ENCODE measurements around the gene SORBS1.

SORBS1 gene

DNA sequence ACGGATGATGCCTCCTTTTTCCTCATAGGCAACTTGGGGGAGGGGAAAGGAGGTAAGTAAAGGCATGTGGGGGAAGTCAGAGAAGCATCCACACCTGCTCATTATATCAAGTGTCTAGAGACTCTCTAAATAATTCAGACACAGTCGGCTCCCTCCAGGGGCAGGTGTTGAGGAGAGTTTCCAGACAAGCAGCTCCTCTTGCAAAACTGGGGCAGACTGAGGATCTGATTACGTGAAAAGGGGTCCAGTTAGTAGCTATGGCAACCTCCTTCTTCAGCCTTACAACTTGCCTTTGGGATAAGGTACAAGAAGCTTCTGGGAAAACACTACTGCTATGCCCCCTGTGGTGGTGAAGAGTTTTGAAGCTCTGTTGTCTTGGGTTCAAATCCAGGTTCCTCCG lies 39.0 kb upstream of the SORBS1 start:
- no peak for TF ChIP-seq ZFX (IDR thresholded peaks at IDR 0.05)
- TF ChIP-seq, protein P1, sequence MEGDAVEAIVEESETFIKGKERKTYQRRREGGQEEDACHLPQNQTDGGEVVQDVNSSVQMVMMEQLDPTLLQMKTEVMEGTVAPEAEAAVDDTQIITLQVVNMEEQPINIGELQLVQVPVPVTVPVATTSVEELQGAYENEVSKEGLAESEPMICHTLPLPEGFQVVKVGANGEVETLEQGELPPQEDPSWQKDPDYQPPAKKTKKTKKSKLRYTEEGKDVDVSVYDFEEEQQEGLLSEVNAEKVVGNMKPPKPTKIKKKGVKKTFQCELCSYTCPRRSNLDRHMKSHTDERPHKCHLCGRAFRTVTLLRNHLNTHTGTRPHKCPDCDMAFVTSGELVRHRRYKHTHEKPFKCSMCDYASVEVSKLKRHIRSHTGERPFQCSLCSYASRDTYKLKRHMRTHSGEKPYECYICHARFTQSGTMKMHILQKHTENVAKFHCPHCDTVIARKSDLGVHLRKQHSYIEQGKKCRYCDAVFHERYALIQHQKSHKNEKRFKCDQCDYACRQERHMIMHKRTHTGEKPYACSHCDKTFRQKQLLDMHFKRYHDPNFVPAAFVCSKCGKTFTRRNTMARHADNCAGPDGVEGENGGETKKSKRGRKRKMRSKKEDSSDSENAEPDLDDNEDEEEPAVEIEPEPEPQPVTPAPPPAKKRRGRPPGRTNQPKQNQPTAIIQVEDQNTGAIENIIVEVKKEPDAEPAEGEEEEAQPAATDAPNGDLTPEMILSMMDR (conservative IDR thresholded peaks at IDR 0.05): no peak
- no peak overlapping the region for H3K27ac ChIP-seq

DNA sequence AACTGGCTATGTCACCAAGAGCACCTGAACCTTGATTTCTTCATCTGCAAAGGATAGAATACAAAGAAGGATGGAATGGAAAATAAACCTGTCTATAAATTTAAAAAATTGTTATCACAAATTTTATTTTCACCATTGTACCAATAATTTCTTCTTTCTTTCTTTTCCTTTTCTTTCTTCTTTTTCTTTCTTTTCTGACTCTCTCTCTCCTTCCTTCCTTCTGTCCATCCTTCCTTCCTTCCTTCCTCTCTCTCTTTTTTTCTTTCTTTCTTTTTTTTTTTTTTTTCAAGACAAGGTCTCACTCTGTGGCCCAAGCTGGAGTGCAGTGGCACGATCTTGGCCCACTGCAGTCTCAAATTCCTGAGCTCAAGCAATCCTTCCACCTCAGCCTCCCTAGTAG lies 36.6 kb upstream of the SORBS1 start:
- no peak overlapping the region for H3K27ac ChIP-seq
- no peak for TF ChIP-seq ZFX (IDR thresholded peaks at IDR 0.05)
- TF ChIP-seq, protein P1 (conservative IDR thresholded peaks at IDR 0.05): no peak

DNA sequence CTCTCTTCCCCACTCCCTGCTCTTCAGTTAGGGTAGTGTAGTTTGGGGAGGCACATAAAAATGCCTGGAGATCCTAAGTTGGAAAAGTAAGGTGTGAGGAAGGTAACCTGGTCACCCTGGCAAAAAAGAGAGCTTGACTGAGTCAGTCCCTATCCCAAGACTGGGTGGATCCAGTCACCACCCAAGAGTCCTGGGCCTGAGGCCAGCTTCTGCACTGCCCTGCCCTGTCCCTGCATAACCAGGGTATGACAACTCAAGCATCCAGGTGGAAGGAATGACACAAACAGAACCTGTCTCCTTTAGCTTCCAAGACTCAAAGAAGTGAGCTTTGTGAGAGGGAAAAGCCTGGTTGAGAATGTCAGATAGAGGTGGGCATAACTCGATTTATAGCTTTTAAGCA lies 26.9 kb upstream of the SORBS1 start:
- TF ChIP-seq, protein P1 (conservative IDR thresholded peaks at IDR 0.05): no peak
- TF ChIP-seq ZFX (IDR thresholded peaks at IDR 0.05): no peak
- H3K27ac ChIP-seq: no peak overlapping the region

DNA sequence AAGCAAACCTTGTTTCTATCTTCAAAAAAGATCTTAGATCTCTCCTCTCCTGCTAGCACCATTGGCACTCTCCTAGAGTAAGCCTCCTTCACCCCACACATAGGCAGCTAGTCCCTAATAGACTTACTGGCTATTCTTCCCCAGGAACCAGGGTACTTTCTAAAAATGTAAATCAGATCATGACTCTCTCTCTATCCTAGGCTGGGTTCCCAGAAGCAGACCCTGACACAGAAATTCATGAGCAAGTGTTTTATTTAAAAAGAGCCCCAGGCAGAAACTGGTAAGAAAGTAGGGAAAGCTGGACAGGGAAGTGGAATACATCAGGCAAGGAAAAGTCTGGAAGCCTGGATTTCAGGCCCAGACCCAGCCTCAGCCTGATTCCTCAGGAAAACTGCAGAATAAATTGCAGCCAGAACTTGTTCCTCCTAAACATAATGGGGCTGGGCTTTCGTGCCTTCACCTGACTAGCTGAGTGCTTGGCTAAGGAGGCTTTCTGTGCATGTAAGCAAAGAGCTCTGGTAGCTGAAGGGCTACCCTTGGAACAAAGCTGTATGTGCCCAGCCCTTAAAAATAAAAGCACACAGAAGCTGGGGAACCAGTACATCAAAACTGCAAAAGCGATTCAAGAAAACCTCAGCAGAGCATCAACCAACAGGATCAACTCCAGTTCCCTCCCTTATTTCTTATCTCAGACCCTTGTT lies 18.8 kb upstream of the SORBS1 start:
- no peak overlapping the region for H3K27ac ChIP-seq
- TF ChIP-seq ZFX (IDR thresholded peaks at IDR 0.05): no peak

DNA sequence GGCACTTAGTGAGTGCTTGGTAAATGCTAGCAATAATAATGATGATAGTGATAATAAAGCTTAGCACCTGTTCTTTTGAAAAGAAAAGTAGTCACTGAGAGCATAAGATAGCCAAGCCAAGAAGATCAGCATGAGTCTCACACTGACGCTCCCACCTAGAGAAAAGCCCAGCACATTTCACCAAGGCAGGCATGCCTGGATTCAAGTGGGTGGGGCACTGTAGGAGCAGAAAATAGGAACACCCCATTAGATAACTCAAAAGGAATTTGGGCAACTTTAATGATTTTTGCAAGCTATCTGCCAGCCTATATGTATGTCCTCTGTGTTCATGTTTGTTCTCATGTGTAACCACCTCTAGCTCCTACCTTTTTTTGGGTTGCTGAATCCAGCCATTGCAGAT lies 18.1 kb upstream of the SORBS1 start:
- H3K27ac ChIP-seq: no peak overlapping the region
- no peak for TF ChIP-seq ZFX (IDR thresholded peaks at IDR 0.05)
- TF ChIP-seq, protein P1 (conservative IDR thresholded peaks at IDR 0.05): no peak

DNA sequence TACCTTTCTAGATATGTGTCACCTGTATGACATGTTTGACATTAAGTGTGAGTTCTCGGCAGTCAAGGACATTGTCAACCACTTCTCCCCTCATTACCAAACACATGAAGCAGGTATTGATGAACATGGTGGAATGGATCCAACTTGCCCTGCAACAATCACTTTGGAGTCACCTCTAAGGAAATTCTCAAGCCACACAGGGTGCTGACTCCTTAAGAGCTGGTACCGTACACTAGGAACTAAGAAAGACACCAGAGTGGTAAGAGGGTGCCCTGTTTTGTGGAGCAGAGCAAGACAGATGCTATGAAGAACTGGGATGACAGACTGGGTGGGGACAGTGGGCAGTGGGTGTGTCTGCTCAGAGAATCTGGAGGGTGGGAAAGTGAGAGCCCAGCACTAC lies 17.4 kb upstream of the SORBS1 start:
- no peak overlapping the region for H3K27ac ChIP-seq
- TF ChIP-seq, protein P1 (conservative IDR thresholded peaks at IDR 0.05): no peak
- TF ChIP-seq ZFX (IDR thresholded peaks at IDR 0.05): no peak

DNA sequence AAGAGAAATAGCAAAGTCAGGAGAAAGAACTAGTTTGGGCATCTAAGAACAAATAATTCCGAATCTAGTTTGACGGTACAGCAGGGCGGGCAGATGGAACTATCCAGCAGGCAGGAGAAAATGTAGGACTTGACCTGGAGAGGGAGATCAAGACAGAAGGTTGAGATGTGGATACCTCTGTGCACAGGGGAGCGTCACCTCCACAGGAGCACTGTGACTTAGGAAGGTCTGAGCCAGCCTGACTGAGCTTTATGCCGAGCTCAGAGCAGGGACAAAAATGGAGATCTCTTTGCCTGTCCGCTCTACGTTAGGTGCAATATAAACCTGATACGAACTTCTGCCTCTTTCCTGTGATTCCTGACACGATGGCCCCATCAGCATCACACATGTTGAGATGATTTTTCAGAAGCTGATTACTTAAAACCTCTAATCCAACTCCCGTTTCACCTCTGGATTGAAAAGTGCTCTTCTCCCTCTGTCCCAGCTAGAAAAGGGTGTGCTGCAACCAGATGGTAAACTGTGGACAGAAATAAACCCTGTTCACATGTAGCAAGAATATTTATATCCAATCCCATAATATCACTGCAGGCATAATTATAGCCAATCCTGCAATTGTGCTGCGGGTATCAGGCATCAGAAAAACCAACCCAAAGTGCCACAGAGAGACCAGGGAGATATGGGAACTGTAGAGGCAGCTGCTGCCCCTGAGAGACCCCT lies 13.6 kb upstream of the SORBS1 start:
- no peak overlapping the region for H3K27ac ChIP-seq
- TF ChIP-seq ZFX (IDR thresholded peaks at IDR 0.05): no peak
- TF ChIP-seq, protein P1 (conservative IDR thresholded peaks at IDR 0.05): no peak

Data from C4-2B (cell line).